Body of pancreas (tissue), 4 donors: Measurements from ENCODE around the gene ARHGEF25. TPM values are rescaled to one million over a fixed set of nuclear protein-coding genes. Genes with fewer than 3 reads are reported as not detected.

Experiments used
- ATAC-seq: fragments of 150-250 bp; one replicate; pipeline ENCODE4 v1.9.1; 2016
- DNase-seq, 4 donors: peaks; one replicate each; pipeline ENCODE4 v3.0.0-alpha.2; 2019
- H3K27ac ChIP-seq, 4 donors: fragments of 200-600 bp; sonication (generic); 1 replicate in 3 of 4; 2 replicates in 1 of 4; pipeline versions ENCODE4 v1.5.1 to v1.6.1; 2016 to 2019; ENCODE audit warnings: mild to moderate bottlenecking in 1 of 4, mixed read lengths in 1 of 4, moderate library complexity in 1 of 4
- H3K27me3 ChIP-seq, 2 donors: fragments of 200-600 bp; sonication (generic); one replicate each; pipeline ENCODE4 v1.6.0; 2016; ENCODE audit warnings: mild to moderate bottlenecking in 1 of 2
- H3K36me3 ChIP-seq, 2 donors: fragments of 200-600 bp; sonication (generic); replicated peaks in 1 of 2; 2 replicates each; pipeline ENCODE4 v1.5.1; 2016; ENCODE audit warnings: low read depth in 2 of 2; ENCODE audit not compliant: insufficient read depth in 1 of 2
- H3K4me1 ChIP-seq: fragments of 200-600 bp; sonication (generic); one replicate; pipeline ENCODE4 v1.6.0; 2016
- H3K4me3 ChIP-seq, 2 donors: fragments of 200-600 bp; sonication (generic); 1 replicate in 1 of 2; 2 replicates in 1 of 2; pipeline ENCODE4 v1.5.1; 2016 to 2019
- H3K9me3 ChIP-seq, 3 donors: fragments of 200-600 bp; sonication (generic); 1 replicate in 2 of 3; 2 replicates in 1 of 3; pipeline ENCODE4 v1.5.1; 2016
- CTCF ChIP-seq, 7 experiments: fragments of 450-650 bp in 4 of 7; fragments of 200-600 bp in 3 of 7; sonication (generic) in 3 of 7; IDR thresholded peaks; one replicate each; pipeline ENCODE4 v1.5.1; 2016 to 2019; ENCODE audit warnings: antibody characterized with exemption in 7 of 7
- POLR2A ChIP-seq, 3 donors: fragments of 450-650 bp; IDR thresholded peaks; one replicate each; pipeline ENCODE4 v1.6.1; 2016; ENCODE audit warnings: antibody characterized with exemption in 3 of 3, mild to moderate bottlenecking in 2 of 3
- WGBS, 2 donors: methylation state at CpG; one replicate each; pipeline ENCODE4 v1.1.5; 2017; 5-methylcytosine and 5-hydroxymethylcytosine counted together
- intact Hi-C: fragments of 100-400 bp; cut with DNase I; formaldehyde crosslinking; loops from one replicate; pipeline ENCODE4 v1.15.1; 2023
- total RNA-seq, 2 donors: library from RNA; depleted of rRNA; stranded (reverse); fragments of >200 nt; gene quantifications; one replicate each; pipeline ENCODE4 v1.1.0, GENCODE V29; 2016

The ARHGEF25 gene
- total RNA-seq, 2 donors from 2014 or later = 10.1 to 10.9 TPM

GRCh38 chr12:57606821-57607220, 4.4 kb upstream of the ARHGEF25 start:
- no peaks in the 10 kb centered on the region for H3K36me3 ChIP-seq
- intact Hi-C loops = no loop called here
- H3K27ac ChIP-seq = no peak overlapping the region
- H3K4me1 ChIP-seq = peaks cover 38% of the 10 kb centered on the region
- 90 to 93% methylated on average over 11 of the region's 11 CpGs for WGBS, 2 donors
- H3K4me3 ChIP-seq = no peak overlapping the region
- DNase-seq = no peak
- H3K27me3 ChIP-seq = no peaks in the 10 kb centered on the region
- TF ChIP-seq CTCF (IDR thresholded peaks at IDR 0.05) (no peak), POLR2A (IDR thresholded peaks at IDR 0.05) (no peak)
- ATAC-seq = no peak
- H3K9me3 ChIP-seq = no peaks in the 10 kb centered on the region

GRCh38 chr12:57607958-57608663, 3.1 kb upstream of the ARHGEF25 start:
- TF ChIP-seq CTCF (IDR thresholded peaks at IDR 0.05) (no peak), POLR2A (IDR thresholded peaks at IDR 0.05) (no peak)
- Histone ChIP-seq H3K27me3 (no peaks in the 10 kb centered on the region), H3K4me3 (no peak overlapping the region), H3K27ac (no peak overlapping the region), H3K4me1 (peaks cover 41% of the 10 kb centered on the region), H3K9me3 (no peaks in the 10 kb centered on the region), H3K36me3 (no peaks in the 10 kb centered on the region)
- WGBS, 2 donors = 85 to 90% methylated on average over 12 of the region's 12 CpGs
- no peak for ATAC-seq
- intact Hi-C loops = no loop called here
- DNase-seq = no peak

GRCh38 chr12:57609101-57609780, 2.0 kb upstream of the ARHGEF25 start:
- TF ChIP-seq POLR2A (IDR thresholded peaks at IDR 0.05) (no peak), CTCF (IDR thresholded peaks at IDR 0.05) (no peak)
- Histone ChIP-seq H3K4me3 (no peak overlapping the region), H3K4me1 (peaks cover 33% of the 10 kb centered on the region), H3K27me3 (no peaks in the 10 kb centered on the region), H3K9me3 (no peaks in the 10 kb centered on the region), H3K36me3 (no peaks in the 10 kb centered on the region), H3K27ac (no peak overlapping the region)
- intact Hi-C loops = no loop called here
- 69 to 81% methylated on average over 19 of the region's 19 CpGs for WGBS, 2 donors
- ATAC-seq (no peak), DNase-seq (no peak)

- Histone ChIP-seq H3K4me3 (no peak overlapping the region), H3K9me3 (no peaks in the 10 kb centered on the region), H3K4me1 (peaks cover 30% of the 10 kb centered on the region), H3K27ac (no peak overlapping the region), H3K27me3 (no peaks in the 10 kb centered on the region), H3K36me3 (no peaks in the 10 kb centered on the region)
- intact Hi-C loops = no loop called here
- ATAC-seq (no peak), DNase-seq (no peak)
- no peak for TF ChIP-seq POLR2A (IDR thresholded peaks at IDR 0.05)
- no peak for TF ChIP-seq CTCF (IDR thresholded peaks at IDR 0.05)
- 32 to 34% methylated on average over 24 to 34 of the region's 34 CpGs for WGBS, 2 donors
These were observed 1.3 kb upstream of the ARHGEF25 start for GRCh38 chr12:57609781-57610553.
